Metanephros (tissue), 2 donors: ENCODE measurements around the gene CAPZA1. TPM values are rescaled to one million over a fixed set of nuclear protein-coding genes. Genes with fewer than 3 reads are reported as not detected.

Source experiments
- small RNA-seq: library from RNA; depleted of rRNA; stranded (forward); fragments of <200 nt; gene quantifications from one replicate; pipeline ENCODE3, GENCODE V24; 2014; ENCODE audit warnings: low replicate concordance
- total RNA-seq: library from RNA; depleted of rRNA; stranded (reverse); fragments of >200 nt; gene quantifications from one replicate; pipeline ENCODE4 v1.2.3, GENCODE V29; 2014

CAPZA1 gene
- total RNA-seq, result 84.9 TPM

GRCh38 chr1:112619518-112620376, at the start of gene CAPZA1:
CAPZA1 (plus strand) TSS chr1:112619832; CDS start chr1:112619845, 13 bp downstream.

GRCh38 chr1:112618721-112619517, 713 bp upstream of the CAPZA1 start, which contains the start of gene ST7L:
ST7L (minus strand) TSS chr1:112619141; CDS start chr1:112619113, 28 bp downstream.

GRCh38 chr1:112674440-112674985, 54.9 kb downstream of the CAPZA1 start, which contains the start of gene MOV10:
MOV10 (plus strand) TSS chr1:112674659; CDS start chr1:112674913, 254 bp downstream.

GRCh38 chr1:112706505-112707220, 87.0 kb downstream of the CAPZA1 start, which contains the start of gene RHOC:
RHOC (minus strand) TSS chr1:112707127; CDS start chr1:112703799, 3,328 bp downstream.

GRCh38 chr1:112715264-112716053, 95.8 kb downstream of the CAPZA1 start, which contains the start of gene PPM1J:
PPM1J (minus strand) TSS chr1:112715332; CDS start chr1:112715301, 31 bp downstream.

Small RNA genes lying within 50 kb of the gene (small RNA-seq; reads per million reads assigned to genes)
- not detected for gene RNU7-70P

Other genes with a start within 250 kb of the CAPZA1 start
- 17.0 TPM for gene CTTNBP2NL, start 223.6 kb upstream of the CAPZA1 start, total RNA-seq
- 8.5 TPM for gene WNT2B, start 110.9 kb upstream of the CAPZA1 start, total RNA-seq
- 27.3 TPM for gene ST7L, start 691 bp upstream of the CAPZA1 start, total RNA-seq
- 54.4 TPM for gene MOV10, start 54.8 kb downstream of the CAPZA1 start, total RNA-seq
- 145 TPM for gene RHOC, start 87.3 kb downstream of the CAPZA1 start, total RNA-seq
- gene PPM1J, start 95.5 kb downstream of the CAPZA1 start, total RNA-seq, result 2.3 TPM